Measurements from ENCODE around the gene ABCC10.
"Not testable (repeated sequence)": the region's sequence is repeated elsewhere in the genome, so short reads cannot be mapped to it uniquely, and the experiment has no call there.

ABCC10 gene

GRCh38 chr6:43445576-43445975 lies 18.2 kb downstream of the ABCC10 start:
- no peak for DNase-seq

- no peak for DNase-seq
These were observed 20.3 kb downstream of the ABCC10 start for GRCh38 chr6:43447604-43448003.

DNA sequence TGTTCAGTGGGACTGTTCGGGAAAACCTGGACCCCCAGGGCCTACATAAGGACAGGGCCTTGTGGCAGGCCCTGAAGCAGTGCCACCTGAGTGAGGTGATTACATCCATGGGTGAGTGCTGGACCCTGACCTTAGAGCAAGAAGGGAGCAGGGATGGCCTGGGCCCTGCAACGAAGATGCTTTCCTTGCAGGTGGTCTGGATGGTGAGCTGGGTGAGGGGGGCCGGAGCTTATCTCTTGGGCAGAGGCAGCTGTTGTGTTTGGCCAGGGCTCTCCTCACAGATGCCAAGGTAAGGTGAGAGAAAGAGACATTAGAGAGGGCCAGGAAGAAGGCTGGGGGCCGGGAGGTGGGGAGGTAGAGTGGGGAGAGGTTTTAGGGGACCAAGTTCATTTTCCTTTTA lies 21.6 kb downstream of the ABCC10 start:
- DNase-seq = no peak

DNA sequence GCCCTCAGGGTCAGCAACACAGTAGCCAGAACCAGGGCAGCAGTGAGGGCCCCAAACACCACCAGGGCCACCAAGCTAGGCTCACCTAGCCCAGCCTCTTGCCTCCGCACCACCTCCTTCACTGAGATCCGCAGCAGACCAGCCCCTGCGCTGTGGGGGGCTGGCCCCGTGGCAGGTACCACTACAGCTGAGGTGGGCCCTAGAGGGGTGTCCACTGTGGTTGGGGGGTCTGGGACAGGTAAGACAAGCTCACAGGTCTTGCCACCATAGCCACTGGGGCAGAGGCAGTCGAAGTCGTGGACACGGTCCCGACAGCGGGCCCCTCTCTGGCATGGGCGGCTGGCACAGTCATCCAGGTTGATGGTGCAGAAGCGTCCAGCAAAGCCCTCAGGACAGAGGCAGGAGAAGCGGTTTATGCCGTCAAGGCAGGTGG lies 23.4 kb downstream of the ABCC10 start:
- no peak for DNase-seq

- DNase-seq = no peak
These were observed 24.0 kb downstream of the ABCC10 start for GRCh38 chr6:43451348-43451747.

GRCh38 chr6:43451939-43452338 lies 24.6 kb downstream of the ABCC10 start:
- DNase-seq = no peak

- DNase-seq = no peak
These were observed 25.6 kb downstream of the ABCC10 start for GRCh38 chr6:43452896-43453295.

DNA sequence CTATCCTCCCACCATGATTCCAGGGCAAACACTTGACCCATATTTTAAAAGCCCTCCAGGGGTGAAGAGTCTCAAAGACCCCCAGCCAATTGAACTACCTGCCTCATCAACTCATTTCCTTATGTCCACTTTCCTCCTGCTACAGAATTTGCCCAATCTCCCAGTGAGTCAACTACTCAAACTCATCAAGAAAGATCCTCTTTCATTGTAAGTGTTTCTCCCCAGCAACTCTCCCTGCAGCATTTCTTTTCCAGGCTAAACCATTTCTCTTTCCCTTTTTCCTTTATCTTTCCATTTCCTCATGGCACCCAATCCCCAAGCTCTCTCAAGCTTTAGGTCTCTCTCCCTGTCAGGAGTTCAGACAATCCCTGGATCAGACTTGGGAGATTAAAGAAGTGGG lies 26.5 kb downstream of the ABCC10 start:
- DNase-seq = no peak

DNA sequence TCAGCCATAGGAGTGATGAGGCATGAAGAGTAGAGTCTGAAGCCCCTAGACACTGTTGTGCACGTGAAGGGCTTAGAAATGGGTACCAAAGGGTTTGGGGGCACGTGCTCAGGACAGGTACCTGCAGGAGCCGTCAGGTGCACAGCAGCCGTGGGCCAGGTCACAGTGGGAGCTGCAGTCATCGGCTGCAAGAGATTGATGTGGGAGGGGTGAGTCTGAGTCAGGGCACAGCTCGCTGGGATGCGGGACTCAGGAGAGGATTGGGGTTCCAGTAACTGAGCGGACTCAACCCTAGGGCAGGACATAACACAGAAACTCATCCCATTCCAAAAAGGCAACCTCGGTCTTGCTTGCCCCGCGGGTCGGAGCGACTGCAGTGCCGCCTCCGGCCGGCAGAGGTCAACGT lies 27.0 kb downstream of the ABCC10 start:
- no peak for DNase-seq

GRCh38 chr6:43454696-43455530 lies 27.6 kb downstream of the ABCC10 start:
- no peak for DNase-seq

DNA sequence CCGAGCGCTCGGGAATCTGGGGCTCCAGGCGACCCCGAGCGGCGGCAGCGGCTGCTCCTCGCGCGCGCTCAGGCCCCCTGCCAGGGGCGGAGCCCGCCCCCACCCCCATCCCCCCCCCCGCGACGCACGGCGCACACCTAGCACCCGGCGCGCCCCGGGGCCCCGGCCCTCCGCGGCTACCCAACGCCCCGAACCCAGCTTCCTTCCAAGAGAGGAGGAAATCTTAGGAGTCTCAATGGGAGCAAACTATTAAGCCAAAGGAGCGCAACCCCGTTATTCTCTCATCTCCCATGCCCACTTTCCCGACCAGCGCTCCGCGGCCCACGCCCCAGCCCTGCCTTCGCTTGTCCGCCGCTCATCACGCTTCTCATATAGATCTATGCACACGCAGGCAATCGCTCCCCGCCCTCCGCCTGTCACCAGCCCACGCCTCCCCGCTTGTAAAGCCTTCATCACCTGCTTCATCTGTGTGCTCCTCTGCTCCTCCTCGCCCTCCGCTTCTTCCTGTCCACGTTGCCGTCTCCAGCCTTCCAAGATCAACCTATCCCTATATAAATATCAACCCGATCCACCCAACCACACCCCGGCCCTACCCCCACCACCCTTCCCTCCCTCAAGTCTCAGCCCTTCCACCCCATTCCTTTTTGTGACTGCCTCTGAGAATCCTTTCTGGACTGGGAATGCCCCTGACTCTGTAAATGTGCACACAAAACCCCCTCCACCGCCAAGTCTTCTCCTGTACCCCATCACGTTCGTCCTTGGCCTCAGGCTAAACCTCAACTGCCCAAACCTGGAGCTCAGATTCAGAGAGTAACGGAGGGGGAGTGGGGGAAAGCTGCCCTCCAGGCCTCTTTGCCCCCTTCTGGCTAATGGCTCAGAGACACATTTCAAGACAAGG lies 28.4 kb downstream of the ABCC10 start, which contains the start of gene DLK2:
Gene DLK2 (minus strand): TSS at position 18 of the 898 bp plus-strand sequence. CDS start 723 bp downstream, outside the sequence.
- DNase-seq = no peak

GRCh38 chr6:43457643-43458042 lies 30.3 kb downstream of the ABCC10 start:
- no peak for DNase-seq

GRCh38 chr6:43458154-43458553 lies 30.8 kb downstream of the ABCC10 start:
- not testable (repeated sequence) for DNase-seq

DNA sequence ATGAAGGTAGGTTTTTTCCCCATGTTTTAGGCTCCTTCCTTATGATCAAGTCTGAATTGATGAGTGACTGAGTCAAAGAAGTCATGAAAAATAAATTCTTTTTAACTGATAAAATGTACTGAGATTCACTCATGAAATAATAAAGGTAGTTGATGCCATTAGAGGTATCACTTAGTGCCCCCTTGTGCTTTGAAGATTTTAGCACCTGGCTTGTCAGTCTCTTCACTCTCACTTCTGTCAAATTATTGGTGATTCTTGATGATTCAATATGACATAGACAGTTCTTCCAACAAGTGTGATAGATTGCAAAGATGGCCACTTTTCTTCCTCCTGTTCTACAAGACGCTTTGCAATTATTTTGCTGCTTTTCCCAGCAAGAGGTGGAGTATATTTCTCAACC lies 32.2 kb downstream of the ABCC10 start:
- DNase-seq = no peak

DNA sequence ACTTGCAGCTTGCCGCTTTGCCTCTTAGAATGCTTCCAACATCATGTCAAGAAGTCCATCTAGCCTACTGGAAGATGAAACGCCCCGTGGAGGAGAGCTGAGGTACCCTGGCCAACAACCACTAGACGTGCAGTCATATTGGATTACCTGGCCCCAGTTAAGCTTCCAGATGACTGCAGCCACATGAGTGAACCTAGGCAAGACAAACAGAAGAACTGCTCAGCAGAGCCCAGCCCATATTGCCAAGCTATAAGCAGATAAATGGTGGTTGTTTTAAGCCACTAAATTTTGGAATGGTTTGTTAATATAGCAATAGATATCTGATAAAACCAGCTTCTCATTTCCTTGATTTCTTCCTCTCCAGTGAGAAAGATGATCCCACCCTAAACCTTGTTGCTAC lies 32.7 kb downstream of the ABCC10 start:
- no peak for DNase-seq

DNA sequence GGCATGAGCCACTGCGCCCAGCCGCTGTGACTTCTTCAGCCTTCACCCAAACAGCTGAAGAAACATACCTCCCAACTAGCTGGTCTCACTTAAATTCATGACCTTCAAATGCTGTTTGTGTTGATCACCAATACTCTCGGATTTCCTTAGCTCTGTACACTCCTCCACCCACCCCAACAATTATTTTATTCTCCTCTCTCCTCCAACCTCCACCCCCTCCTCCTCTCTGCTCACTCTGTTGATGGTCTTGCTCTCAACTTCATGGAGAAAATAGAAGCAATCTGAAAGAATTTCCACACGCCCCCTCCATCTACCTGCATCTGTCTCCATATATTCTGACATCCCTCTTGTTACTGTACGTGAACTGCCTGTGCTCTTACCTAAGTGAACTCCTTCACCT lies 34.6 kb downstream of the ABCC10 start:
- no peak for DNase-seq

- no peak for DNase-seq
These were observed 37.0 kb downstream of the ABCC10 start for GRCh38 chr6:43464337-43464736.

GRCh38 chr6:43465948-43466347 lies 38.6 kb downstream of the ABCC10 start:
- no peak for DNase-seq

- not testable (repeated sequence) for DNase-seq
These were observed 39.9 kb downstream of the ABCC10 start for GRCh38 chr6:43467265-43467664.

- no peak for DNase-seq
These were observed 40.4 kb downstream of the ABCC10 start for GRCh38 chr6:43467752-43468151.

DNA sequence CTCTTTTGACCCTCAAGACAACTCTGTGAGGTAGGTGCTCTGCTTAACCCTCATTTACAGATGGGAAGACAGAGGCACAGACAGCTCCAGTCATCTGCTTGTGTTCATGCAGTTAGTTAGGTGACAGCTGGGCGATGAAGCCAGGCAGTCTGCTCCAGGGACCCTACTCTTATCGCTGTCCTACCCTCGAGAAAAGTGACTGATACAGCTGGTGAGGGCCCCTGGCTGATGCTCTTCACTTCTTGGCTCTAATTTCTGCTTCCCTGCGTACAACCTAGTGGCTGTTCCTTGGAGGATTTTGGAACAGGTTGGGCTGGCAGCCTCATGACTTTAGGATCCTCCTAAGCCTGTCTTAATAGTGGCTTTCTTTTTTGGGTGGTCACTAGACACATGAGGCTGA lies 40.9 kb downstream of the ABCC10 start:
- no peak for DNase-seq

DNA sequence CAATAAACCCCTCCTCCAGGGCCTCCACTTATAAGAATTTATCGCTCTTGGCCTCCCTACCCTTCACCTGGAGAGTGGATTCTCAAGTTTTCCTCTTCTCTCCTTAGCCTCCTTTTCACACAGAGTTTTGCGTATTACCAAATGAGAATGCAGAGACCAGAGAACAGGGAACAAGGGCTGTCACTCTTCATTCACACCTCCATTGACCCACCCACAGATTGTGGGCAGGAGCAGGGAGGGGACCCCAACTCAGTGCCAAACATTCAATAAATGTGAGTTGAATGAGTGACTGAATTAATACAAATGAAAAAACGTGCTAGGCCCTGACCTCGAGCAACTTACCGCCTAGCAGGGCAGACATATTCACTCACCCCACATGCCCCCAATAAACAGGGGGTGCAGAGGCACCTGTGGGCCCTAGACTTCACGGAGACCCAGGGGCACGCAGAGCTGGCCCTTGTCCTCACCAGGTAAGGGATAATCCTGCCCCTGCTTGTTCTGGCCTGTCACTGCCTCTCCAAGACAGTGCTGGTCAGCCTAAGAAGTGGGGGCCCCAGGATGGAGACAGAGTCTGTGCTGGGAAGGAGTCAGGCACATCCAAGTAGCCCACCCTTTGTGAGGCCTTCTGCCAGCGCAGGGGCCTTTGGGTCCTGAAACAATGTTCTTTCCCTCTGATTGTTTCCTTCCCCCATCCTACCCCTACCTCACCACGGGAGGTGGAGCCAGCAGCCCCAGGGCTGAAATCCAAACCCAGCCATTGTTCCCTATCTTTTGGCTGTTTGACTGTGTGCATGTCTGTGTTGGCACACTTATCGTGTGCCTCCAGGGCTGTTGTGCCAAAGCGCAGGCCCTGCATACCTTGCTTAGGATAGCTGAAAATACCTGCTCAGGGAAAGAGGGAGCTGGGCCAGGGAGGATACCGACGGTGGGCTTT lies 41.7 kb downstream of the ABCC10 start:
- DNase-seq = no peak

DNA sequence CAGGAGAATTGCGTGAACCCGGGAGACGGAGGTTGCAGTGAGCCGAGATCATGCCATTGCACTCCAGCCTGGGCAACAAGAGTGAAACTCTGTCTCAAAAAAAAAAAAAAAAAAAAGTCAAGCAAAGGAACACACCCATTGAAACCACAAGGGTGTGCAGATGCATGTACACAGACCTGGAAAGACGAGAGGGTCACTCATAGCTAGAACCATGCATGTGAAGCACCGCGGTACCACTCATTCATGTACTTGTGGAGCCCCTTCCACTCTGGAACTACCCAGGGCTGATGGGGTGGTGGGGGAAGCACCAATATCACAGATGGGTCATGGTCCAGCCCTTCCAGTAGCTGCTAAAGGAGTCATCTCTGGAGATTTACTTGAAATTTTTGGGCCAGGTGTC lies 42.6 kb downstream of the ABCC10 start:
- DNase-seq = no peak
